T-helper 2 cell treated with Interferon-gamma antibody and Interleukin-4, amounts not matched to agents 5 μg/mL and 100 μg/mL, for 36 hours (primary cell): ENCODE data around the gene SPAAR.
"Not testable (repeated sequence)": the region's sequence is repeated elsewhere in the genome, so short reads cannot be mapped to it uniquely, and the experiment has no call there.

Experiments
- DNase-seq: peaks from one replicate; pipeline ENCODE4 v3.0.0; 2021; ENCODE audit warnings: low spot score
- H3K27ac Mint-ChIP-seq: one replicate; pipeline ENCODE4 v1.8.0; 2021; ENCODE audit warnings: mild to moderate bottlenecking, mixed read lengths
- H3K27me3 Mint-ChIP-seq: one replicate; pipeline ENCODE4 v1.8.0; 2021; ENCODE audit warnings: low read depth, mixed read lengths
- H3K36me3 Mint-ChIP-seq: one replicate; pipeline ENCODE4 v1.8.0; 2021; ENCODE audit warnings: low read depth, mixed read lengths
- H3K4me1 Mint-ChIP-seq: one replicate; pipeline ENCODE4 v1.8.0; 2021; ENCODE audit warnings: low read depth, mixed read lengths
- H3K4me3 Mint-ChIP-seq: one replicate; pipeline ENCODE4 v1.8.0; 2022; ENCODE audit warnings: mild to moderate bottlenecking, moderate library complexity, mixed read lengths
- H3K9me3 Mint-ChIP-seq: one replicate; pipeline ENCODE4 v1.8.0; 2021; ENCODE audit warnings: mixed read lengths

SPAAR gene

DNA sequence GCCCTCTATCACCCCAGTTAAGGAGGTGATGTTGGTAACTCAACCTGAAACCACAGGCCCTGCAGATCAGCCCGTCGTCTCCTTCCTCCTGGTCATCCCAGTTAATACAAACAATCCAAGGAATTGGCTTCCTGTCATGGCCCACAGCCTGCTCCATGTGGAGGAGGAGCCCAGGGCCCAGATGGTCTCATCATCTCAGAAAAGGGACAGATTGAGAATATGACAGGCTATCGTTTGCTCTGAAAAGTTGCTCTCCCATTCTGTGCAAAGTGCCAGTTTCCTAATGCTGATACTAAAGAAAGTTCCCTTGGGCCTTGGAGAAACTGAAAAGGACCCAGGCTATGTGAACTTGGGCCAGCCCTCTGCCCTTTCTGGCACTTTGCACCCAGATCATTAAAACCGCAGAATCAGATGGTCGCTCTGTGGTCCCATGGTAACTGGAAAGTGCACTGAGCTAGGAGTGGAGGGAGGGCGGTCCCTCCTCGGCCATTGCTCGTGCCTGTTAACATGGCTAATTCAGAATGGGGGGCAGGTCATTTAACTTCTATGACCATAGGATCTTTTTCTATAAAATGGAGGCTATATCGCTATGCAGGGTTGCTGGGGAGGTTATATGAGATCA is 675 bp upstream of the SPAAR start:
- DNase-seq = no peak
- H3K4me1 Mint-ChIP-seq = peaks cover 37% of the 10 kb centered on the region
- H3K36me3 Mint-ChIP-seq = no peaks in the 10 kb centered on the region
- no peaks in the 10 kb centered on the region for H3K9me3 Mint-ChIP-seq
- no peaks in the 10 kb centered on the region for H3K27me3 Mint-ChIP-seq
- no peak overlapping the region for H3K4me3 Mint-ChIP-seq
- peak overlapping the region; percentile 45 for H3K27ac Mint-ChIP-seq

DNA sequence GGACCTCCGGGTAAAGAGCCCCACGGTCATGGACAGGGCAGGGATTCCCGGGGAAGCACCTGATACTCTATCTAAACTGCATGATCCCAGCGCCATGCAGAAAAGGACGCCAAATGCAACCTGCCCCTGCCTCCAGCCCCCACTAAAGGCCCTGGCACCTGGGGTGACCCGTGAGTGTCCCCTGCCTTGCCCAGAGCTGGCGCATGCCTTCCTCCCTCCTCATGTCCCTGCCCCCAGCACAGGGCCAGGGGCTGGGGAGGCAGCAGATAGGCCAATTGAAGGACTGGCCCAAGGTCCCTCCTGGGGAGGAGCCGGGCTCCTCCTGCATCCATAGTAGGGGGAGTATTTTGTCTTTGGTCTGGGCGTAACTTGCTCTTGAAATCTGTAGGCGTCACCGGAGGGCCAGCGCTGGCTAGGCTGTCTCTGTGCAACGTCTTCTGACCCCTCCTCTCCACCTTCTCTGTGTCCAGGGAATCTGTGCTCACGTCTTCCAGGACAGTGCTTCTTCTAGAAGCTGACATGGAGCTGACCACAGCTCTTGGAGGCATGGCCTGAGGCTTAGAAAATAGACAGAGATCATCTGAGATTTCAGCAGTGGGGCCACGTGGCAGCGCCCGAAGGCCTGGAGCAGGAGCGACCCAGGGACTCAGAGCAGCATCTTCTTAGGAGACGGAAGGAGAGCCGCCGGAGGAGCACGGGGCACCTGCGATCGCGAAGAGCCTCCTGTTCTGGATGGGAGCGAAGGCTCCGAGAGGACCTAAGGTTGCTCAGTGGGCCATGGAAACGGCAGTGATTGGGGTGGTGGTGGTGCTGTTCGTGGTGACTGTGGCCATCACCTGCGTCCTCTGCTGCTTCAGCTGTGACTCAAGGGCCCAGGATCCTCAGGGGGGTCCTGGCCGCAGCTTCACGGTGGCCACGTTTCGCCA is 660 bp downstream of the SPAAR start:
- Mint-ChIP-seq H3K36me3 (no peaks in the 10 kb centered on the region), H3K4me1 (peaks cover 37% of the 10 kb centered on the region), H3K27ac (peak overlapping the region; percentile 59), H3K4me3 (peak overlapping the region; percentile 15), H3K27me3 (no peaks in the 10 kb centered on the region), H3K9me3 (no peaks in the 10 kb centered on the region)
- no peak for DNase-seq

DNA sequence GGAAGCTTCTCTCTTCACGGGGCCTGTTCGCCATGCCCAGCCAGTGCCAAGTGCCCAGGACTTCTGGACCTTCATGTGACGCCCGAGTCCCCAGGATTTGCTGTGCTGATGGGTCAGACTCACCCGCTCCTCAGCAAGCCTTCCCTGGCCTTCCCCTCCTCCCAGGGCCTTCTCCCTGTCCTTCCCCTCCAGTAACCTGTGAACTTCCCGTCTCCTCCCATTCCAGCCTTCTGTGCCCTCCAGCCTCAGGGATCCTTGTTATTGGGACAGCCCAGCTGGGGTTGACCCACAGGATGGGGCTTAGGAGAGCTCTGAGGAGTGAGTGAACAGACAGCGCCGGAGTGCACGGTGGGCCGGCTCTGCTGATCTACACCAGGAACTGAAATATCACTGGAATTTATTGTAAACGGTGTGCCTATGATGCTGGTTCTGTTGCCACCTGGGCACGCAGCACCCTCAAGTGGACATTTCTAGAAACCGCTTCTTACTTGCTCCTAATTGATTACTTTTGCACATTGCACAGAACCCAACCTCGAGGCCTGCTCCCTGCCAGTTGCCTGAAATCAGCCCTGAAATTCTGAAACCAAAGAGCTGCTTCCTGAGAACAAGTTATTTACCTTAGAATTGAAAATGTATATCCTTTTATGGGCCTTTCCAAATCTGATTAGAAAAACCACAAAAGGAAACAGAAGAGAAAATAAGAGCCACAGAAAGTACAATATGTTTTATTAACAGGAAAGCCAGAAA is 1.5 kb downstream of the SPAAR start:
- H3K36me3 Mint-ChIP-seq = no peaks in the 10 kb centered on the region
- peak; percentile 45 for DNase-seq
- H3K27ac Mint-ChIP-seq = peak overlapping the region; percentile 96
- H3K9me3 Mint-ChIP-seq = no peaks in the 10 kb centered on the region
- no peaks in the 10 kb centered on the region for H3K27me3 Mint-ChIP-seq
- H3K4me1 Mint-ChIP-seq = peaks cover 37% of the 10 kb centered on the region
- peak overlapping the region; percentile 72 for H3K4me3 Mint-ChIP-seq

DNA sequence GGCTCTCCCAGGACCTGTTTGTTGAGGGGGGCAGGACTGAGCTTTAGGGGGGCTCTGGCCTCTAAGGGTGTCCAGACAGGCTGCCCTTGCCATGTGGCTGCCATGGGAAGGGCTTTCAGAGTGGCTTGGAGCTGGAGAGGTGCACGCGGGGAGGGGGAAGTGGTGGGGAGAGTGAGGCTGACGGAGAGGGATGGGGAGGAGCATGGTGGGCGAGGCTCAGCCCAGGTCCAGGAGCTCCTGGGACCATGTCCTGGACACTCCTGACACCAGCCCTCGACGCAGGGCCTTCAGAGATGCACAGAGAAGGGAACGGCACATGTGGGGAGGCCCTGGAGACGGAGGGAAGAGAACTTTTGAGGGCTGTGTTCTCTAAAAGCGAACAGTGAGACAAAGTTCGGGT is 2.4 kb downstream of the SPAAR start:
- Mint-ChIP-seq H3K4me1 (peaks cover 37% of the 10 kb centered on the region), H3K4me3 (no peak overlapping the region), H3K27me3 (no peaks in the 10 kb centered on the region), H3K36me3 (no peaks in the 10 kb centered on the region), H3K27ac (peak overlapping the region; percentile 19), H3K9me3 (no peaks in the 10 kb centered on the region)
- no peak for DNase-seq

DNA sequence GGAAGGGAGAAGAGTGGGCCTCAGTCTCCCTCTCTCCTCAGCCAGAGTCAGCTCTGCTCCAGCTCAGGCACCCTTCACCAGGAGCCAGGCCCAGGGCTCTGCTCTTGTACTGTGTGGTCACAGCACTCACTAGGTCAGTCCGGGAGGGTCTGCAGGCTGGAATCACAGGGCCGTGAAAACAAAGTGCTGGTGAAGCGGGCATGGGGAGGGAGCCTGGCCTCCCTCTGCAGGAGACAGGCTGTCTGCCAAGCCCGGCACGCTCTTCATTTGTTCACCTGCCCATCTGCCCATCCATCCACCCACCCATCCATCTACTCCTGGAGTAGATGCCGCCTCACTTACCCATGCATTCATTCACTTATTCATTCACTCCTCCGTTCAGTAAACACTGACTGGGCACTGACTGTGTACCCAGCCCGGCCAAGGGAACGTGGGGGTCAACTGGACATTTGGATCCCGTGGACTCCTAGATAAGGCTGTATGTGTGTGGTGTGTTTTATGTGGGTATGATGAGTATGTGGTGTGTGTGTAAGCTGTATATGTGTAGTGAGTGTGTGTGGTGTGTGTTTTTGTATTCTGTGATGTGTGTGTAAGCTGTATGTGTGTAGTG is 3.6 kb downstream of the SPAAR start:
- Mint-ChIP-seq H3K27me3 (no peaks in the 10 kb centered on the region), H3K4me3 (no peak overlapping the region), H3K4me1 (peaks cover 30% of the 10 kb centered on the region), H3K9me3 (no peaks in the 10 kb centered on the region), H3K27ac (no peak overlapping the region), H3K36me3 (no peaks in the 10 kb centered on the region)
- DNase-seq = no peak

DNA sequence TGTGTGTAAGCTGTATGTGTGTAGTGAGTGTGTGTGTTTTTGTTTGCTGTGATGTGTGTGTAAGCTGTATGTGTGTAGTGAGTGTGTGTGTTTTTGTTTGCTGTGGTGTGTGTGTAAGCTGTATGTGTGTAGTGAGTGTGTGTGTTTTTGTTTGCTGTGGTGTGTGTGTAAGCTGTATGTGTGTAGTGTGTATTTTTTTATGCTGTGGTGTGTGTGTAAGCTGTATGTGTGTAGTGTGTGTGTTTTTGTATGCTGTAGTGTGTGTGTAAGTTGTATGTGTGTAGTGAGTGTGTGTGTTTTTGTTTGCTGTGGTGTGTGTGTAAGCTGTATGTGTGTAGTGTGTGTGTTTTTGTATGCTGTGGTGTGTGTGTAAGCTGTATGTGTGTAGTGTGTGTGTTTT is 4.1 kb downstream of the SPAAR start:
- not testable (repeated sequence) for H3K36me3 Mint-ChIP-seq, H3K27me3 Mint-ChIP-seq, H3K27ac Mint-ChIP-seq, H3K9me3 Mint-ChIP-seq, DNase-seq, H3K4me3 Mint-ChIP-seq
- H3K4me1 Mint-ChIP-seq = peaks cover 25% of the 10 kb centered on the region

DNA sequence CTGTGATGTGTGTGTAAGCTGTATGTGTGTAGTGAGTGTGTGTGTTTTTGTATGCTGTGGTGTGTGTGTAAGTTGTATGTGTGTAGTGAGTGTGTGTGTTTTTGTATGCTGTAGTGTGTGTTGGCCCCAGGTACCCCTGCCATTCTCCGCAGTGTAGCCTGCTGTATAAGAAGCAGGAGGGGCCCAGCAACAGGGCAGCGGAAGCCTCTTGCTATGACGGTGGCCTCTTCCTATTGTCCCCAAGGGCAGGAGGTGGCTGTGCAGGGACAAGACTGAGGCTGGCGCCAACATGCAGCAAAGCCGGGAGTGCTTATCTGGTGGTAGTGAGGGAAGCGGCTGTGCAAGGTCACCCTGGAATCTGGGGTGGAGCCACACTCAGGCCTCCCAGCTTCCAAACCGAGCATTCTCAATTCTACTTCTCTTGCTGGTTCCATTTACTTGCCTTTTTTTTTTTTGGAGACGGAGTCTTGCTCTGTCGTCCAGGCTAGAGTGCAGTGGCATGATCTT is 5.1 kb downstream of the SPAAR start:
- DNase-seq = no peak
- no peaks in the 10 kb centered on the region for H3K9me3 Mint-ChIP-seq
- H3K4me1 Mint-ChIP-seq = peaks cover 17% of the 10 kb centered on the region
- H3K4me3 Mint-ChIP-seq = no peak overlapping the region
- H3K27me3 Mint-ChIP-seq = no peaks in the 10 kb centered on the region
- H3K36me3 Mint-ChIP-seq = no peaks in the 10 kb centered on the region
- H3K27ac Mint-ChIP-seq = no peak overlapping the region

DNA sequence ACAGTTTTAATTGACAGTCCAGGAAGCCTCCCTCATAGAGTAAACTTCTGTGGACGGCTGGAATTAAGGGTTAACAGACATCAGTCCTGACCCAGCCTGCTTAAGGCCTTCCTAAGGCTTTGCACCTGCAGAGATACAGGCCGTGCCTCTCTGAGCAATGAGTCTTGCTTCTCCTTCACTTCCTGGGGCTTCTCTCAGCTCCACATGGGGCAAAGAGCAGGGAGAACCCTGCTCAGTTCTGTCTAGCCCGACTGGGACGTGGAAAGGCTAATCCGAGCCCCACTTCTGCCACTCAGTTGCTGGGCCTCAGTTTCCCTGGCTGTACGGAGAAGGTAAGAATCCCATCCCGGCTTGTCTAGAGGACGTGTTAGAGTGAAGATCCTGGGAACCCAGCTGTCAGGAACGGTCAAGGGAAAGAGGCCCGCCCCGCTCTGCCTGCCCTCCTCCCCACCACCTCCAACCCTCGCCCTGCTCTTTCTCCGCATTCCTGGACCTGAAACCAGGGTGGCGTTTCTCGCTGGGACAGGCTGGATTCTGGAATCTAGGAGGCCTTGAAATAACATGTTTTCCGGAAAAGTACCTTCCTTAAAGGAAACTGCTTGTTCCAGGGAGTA is 6.5 kb downstream of the SPAAR start:
- Mint-ChIP-seq H3K4me1 (peaks cover 12% of the 10 kb centered on the region), H3K27me3 (no peaks in the 10 kb centered on the region), H3K4me3 (no peak overlapping the region), H3K27ac (no peak overlapping the region), H3K9me3 (no peaks in the 10 kb centered on the region), H3K36me3 (no peaks in the 10 kb centered on the region)
- DNase-seq = no peak

DNA sequence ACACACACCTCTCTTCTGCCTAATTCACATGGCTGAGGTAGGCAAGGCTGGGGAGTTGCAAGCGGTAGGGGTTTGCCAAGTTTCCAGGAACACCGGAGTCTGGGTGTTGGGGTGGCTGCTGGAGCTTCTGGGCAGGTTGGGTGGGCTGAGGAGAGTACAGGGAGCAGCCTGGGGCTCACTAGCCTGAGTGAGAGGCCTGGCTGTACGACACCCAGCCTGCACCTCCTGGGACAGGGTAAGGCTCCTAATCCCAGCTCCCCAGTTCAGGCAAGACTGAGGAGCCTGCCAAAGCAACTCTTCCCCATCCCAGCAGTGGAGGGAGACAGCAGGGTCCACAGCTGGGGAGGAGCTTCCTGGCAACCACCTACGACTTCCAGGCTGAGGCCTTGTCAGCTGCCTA is 8.0 kb downstream of the SPAAR start:
- Mint-ChIP-seq H3K27me3 (no peaks in the 10 kb centered on the region), H3K27ac (no peak overlapping the region), H3K9me3 (no peaks in the 10 kb centered on the region), H3K4me3 (no peak overlapping the region), H3K4me1 (no peaks in the 10 kb centered on the region), H3K36me3 (no peaks in the 10 kb centered on the region)
- no peak for DNase-seq

DNA sequence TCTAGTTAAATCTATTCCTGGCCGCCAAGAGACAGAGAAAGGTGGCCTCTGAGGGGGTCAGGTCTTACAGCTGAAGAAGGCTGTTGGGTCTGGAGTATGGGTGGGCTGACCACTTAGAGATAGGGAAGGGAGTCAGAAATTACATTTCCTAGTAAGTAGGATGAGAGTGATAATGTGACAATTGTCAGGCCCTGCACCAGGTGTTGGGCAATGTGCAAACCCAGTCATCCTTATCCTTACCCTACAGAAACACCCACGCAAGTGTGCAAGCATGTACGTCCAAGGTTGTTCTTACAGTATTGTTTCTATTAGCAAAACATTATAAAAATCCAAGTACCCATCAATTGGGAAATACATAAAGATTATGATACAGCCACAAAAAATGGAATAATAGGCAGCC is 9.5 kb downstream of the SPAAR start:
- H3K9me3 Mint-ChIP-seq = no peaks in the 10 kb centered on the region
- DNase-seq = no peak
- H3K27me3 Mint-ChIP-seq = no peaks in the 10 kb centered on the region
- no peak overlapping the region for H3K4me3 Mint-ChIP-seq
- H3K4me1 Mint-ChIP-seq = no peaks in the 10 kb centered on the region
- no peaks in the 10 kb centered on the region for H3K36me3 Mint-ChIP-seq
- no peak overlapping the region for H3K27ac Mint-ChIP-seq

DNA sequence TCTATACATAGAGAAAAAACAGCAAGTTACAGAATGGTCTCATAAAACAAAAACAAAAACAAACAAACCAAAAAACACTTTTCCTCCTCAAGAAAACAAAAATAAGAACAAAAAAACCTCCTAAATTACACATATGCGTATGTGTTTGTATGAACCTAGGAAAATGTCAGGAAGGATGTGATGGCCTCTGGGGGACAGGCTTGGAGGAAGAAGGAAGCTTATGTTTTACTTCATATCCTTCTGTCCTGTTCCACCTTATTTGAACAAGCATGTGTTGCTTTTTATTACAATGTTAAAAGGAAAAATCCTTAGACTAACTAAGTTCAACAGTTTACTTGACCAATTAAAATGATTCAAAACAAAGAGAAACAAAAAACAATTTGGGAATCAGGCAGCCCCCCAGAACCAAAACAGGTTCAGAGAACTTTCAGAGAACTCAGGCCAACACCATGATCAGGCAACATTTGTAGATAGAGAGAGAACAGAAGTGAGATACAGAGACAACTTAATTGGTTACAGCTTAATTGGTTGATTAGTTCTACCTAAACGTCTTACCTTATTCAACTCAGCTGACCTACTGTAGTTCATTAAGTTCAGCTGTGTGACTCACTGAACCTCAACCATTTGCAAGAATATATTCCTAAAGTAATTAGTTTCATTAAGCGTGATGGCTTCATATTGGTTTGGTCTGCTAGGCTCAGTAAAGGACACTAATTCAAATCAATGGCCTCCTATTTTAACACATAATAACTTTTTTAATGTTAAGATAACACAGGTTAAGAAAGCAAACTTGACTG is 10.1 kb downstream of the SPAAR start:
- H3K4me1 Mint-ChIP-seq = peaks cover 2% of the 10 kb centered on the region
- no peaks in the 10 kb centered on the region for H3K36me3 Mint-ChIP-seq
- no peak overlapping the region for H3K27ac Mint-ChIP-seq
- H3K9me3 Mint-ChIP-seq = no peaks in the 10 kb centered on the region
- H3K27me3 Mint-ChIP-seq = peaks cover 2% of the 10 kb centered on the region
- DNase-seq = no peak
- no peak overlapping the region for H3K4me3 Mint-ChIP-seq

DNA sequence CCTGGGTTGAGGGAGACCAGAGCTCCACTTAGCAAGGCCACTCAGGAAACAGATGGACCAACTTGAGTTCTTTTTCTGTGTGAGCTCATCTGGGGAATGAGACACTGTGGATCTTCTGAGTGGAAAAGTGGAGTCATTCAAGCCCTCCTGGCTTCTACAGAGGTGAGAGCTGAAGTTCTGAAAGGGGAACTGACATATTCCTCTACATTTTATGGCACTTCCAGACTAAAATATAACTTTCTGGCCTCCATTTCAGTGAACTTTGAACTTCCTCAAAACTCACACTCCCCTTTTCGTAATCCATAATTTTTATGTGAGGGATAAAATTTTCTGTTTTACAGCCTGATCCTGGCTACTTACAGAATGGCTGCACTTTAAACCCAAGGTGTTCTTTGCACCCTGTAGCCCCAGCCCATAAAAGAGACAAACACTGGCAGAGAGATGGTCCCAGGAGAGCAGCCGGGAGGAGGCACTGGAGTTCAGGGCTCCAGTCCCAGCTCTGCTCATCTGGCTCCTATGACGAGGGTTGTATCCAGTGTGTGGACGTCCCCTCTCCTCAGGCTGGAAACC is 10.8 kb downstream of the SPAAR start:
- H3K9me3 Mint-ChIP-seq = no peaks in the 10 kb centered on the region
- H3K27me3 Mint-ChIP-seq = peaks cover 2% of the 10 kb centered on the region
- H3K4me3 Mint-ChIP-seq = no peak overlapping the region
- H3K4me1 Mint-ChIP-seq = peaks cover 2% of the 10 kb centered on the region
- no peak overlapping the region for H3K27ac Mint-ChIP-seq
- no peaks in the 10 kb centered on the region for H3K36me3 Mint-ChIP-seq
- no peak for DNase-seq

DNA sequence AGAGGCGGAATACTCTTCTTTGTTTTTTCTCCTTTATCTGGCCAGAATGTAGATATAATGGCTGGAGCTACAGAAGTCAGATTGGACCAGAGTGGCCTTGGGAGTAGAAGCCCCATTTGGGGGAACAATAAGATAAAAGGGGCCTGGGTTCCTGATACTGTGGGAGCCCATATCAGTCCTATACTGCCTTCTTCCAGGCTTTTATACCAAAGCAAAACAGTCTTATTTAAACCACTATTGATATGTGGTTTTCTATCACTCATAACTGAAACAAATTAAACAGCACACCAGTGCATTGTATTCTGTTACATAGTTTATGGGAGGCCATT is 14.3 kb downstream of the SPAAR start:
- H3K4me3 Mint-ChIP-seq = no peak overlapping the region
- peaks cover 2% of the 10 kb centered on the region for H3K4me1 Mint-ChIP-seq
- no peak overlapping the region for H3K27ac Mint-ChIP-seq
- no peaks in the 10 kb centered on the region for H3K36me3 Mint-ChIP-seq
- H3K9me3 Mint-ChIP-seq = no peaks in the 10 kb centered on the region
- no peak for DNase-seq
- peaks cover 14% of the 10 kb centered on the region for H3K27me3 Mint-ChIP-seq
